SK-MEL-5 (cell line): ENCODE measurements around the gene MYOT. TPM values are rescaled to one million over a fixed set of nuclear protein-coding genes. Genes with fewer than 3 reads are reported as not detected.
A peak's percentile ranks its signal among the peaks of the same experiment; 100 is the strongest.

Source experiments
- DNase-seq: peaks from one replicate; pipeline ENCODE4 v3.0.0-alpha.2; 2016; ENCODE audit warnings: low read depth, low spot score
- in situ Hi-C: cut with HindIII; loops from 2 replicates; pipeline ENCODE4 v1.10.0; 2016; ENCODE audit warnings: low sequenced_read_pairs, high pct_unique_total_duplicates, low pct_unique_long_range_greater_than_20kb
- total RNA-seq: library from RNA; depleted of rRNA; stranded (reverse); fragments of >200 nt; shearing (Covaris generic); gene quantifications from 2 replicates; pipeline ENCODE4 v1.2.3, GENCODE V29; 2014

Gene MYOT
- total RNA-seq, 1 experiment from 2014 or later: 0.05 TPM

GRCh38 chr5:137888466-137888862, 20.8 kb downstream of the MYOT start:
- DNase-seq: peak; percentile 53
- in situ Hi-C loops: no loop called here

GRCh38 chr5:137888863-137889759, 21.5 kb downstream of the MYOT start, which contains the start of gene PKD2L2:
Gene PKD2L2, plus strand, starts transcription at chr5:137889457. Its CDS starts 35 bp downstream, at chr5:137889492.
- in situ Hi-C loops: no loop called here
- DNase-seq: peak; percentile 89

GRCh38 chr5:137890845-137891244, 23.2 kb downstream of the MYOT start:
- in situ Hi-C loops: no loop called here
- DNase-seq: no peak

- in situ Hi-C loops: no loop called here
- no peak for DNase-seq
Measured at GRCh38 chr5:137891849-137892248, 24.2 kb downstream of the MYOT start.

GRCh38 chr5:137894586-137894985, 26.9 kb downstream of the MYOT start:
- DNase-seq: no peak
- in situ Hi-C loops: no loop called here

- DNase-seq: no peak
- in situ Hi-C loops: no loop called here
Measured at GRCh38 chr5:137896560-137896959, 28.9 kb downstream of the MYOT start.

GRCh38 chr5:137899493-137899892, 31.8 kb downstream of the MYOT start:
- no peak for DNase-seq
- in situ Hi-C loops: no loop called here

GRCh38 chr5:137901011-137901817, 33.6 kb downstream of the MYOT start:
- DNase-seq: peak; percentile 80
- in situ Hi-C loops: no loop called here

- in situ Hi-C loops: no loop called here
- no peak for DNase-seq
Measured at GRCh38 chr5:137902408-137903133, 34.9 kb downstream of the MYOT start.

- in situ Hi-C loops: no loop called here
- no peak for DNase-seq
Measured at GRCh38 chr5:137914758-137915157, 47.1 kb downstream of the MYOT start.

GRCh38 chr5:137916923-137917322, 49.3 kb downstream of the MYOT start:
- DNase-seq: no peak
- in situ Hi-C loops: no loop called here

GRCh38 chr5:137921931-137922330, 54.3 kb downstream of the MYOT start:
- no peak for DNase-seq

GRCh38 chr5:137923856-137924255, 56.2 kb downstream of the MYOT start:
- in situ Hi-C loops: no loop called here
- DNase-seq: peak; percentile 14

More at GRCh38 chr5:137921931-137922330, 54.3 kb downstream of the MYOT start:
- in situ Hi-C loops: no loop called here

- in situ Hi-C loops: no loop called here
- DNase-seq: no peak
Measured at GRCh38 chr5:137932800-137933199, 65.1 kb downstream of the MYOT start.

- DNase-seq: no peak
- in situ Hi-C loops: no loop called here
Measured at GRCh38 chr5:137933491-137933911, 65.8 kb downstream of the MYOT start.

GRCh38 chr5:137935190-137935589, 67.5 kb downstream of the MYOT start:
- in situ Hi-C loops: no loop called here
- no peak for DNase-seq

- in situ Hi-C loops: no loop called here
- no peak for DNase-seq
Measured at GRCh38 chr5:137935694-137936093, 68.0 kb downstream of the MYOT start.
